Trophoblast cell (in vitro differentiated cells and primary cell): ENCODE results near the gene MEF2D.

Experiments used
- DNase-seq, 2 donors: peaks; one replicate each; pipeline ENCODE4 v3.0.0-alpha.2; 2016
- H2AFZ ChIP-seq: 2 replicates; pipeline ENCODE4 v1.6.1; 2013; ENCODE audit warnings: low read length, moderate library complexity, mild to moderate bottlenecking; ENCODE audit not compliant: insufficient read depth, poor library complexity
- H2AK5ac ChIP-seq: 2 replicates; pipeline ENCODE4 v1.6.1; 2013; ENCODE audit warnings: mild to moderate bottlenecking, low read length
- H2BK120ac ChIP-seq: 2 replicates; pipeline ENCODE4 v1.6.1; 2013; ENCODE audit warnings: low read length, mild to moderate bottlenecking, moderate library complexity; ENCODE audit not compliant: insufficient read depth, poor library complexity
- H2BK12ac ChIP-seq: 2 replicates; pipeline ENCODE4 v1.6.1; 2013; ENCODE audit warnings: mild to moderate bottlenecking, low read length, moderate library complexity
- H2BK5ac ChIP-seq: 2 replicates; pipeline ENCODE4 v1.6.1; 2013; ENCODE audit warnings: low read length, low read depth, moderate library complexity, mild to moderate bottlenecking; ENCODE audit not compliant: poor library complexity
- H3K14ac ChIP-seq: 2 replicates; pipeline ENCODE4 v1.6.1; 2013; ENCODE audit warnings: mild to moderate bottlenecking, low read length
- H3K18ac ChIP-seq: 2 replicates; pipeline ENCODE4 v1.6.1; 2013; ENCODE audit warnings: mild to moderate bottlenecking, low read length
- H3K23ac ChIP-seq: 2 replicates; pipeline ENCODE4 v1.6.1; 2013; ENCODE audit warnings: low read length
- H3K27ac ChIP-seq: 2 replicates; pipeline ENCODE4 v1.5.1; 2013; ENCODE audit warnings: low read depth, mild to moderate bottlenecking, inconsistent platforms, low read length, moderate library complexity
- H3K27me3 ChIP-seq: 2 replicates; pipeline ENCODE4 v1.6.1; 2013; ENCODE audit warnings: inconsistent platforms, mild to moderate bottlenecking, low read length, moderate library complexity; ENCODE audit not compliant: insufficient read depth
- H3K36me3 ChIP-seq, 2 experiments: 1 replicate in 1 of 2; 2 replicates in 1 of 2; pipeline ENCODE4 v1.6.1; 2013; ENCODE audit warnings: low read length in 2 of 2, mild to moderate bottlenecking in 2 of 2, moderate library complexity in 1 of 2; ENCODE audit not compliant: insufficient read depth in 2 of 2, control insufficient read depth in 1 of 2
- H3K4ac ChIP-seq: 2 replicates; pipeline ENCODE4 v1.6.1; 2013; ENCODE audit warnings: low read depth, mild to moderate bottlenecking, low read length, moderate library complexity
- H3K4me1 ChIP-seq, 2 experiments: 1 replicate in 1 of 2; 2 replicates in 1 of 2; pipeline ENCODE4 v1.6.1; 2013; ENCODE audit warnings: low read length in 2 of 2, mild to moderate bottlenecking in 2 of 2, moderate library complexity in 1 of 2; ENCODE audit not compliant: insufficient read depth in 2 of 2, control insufficient read depth in 1 of 2
- H3K4me2 ChIP-seq: 2 replicates; pipeline ENCODE4 v1.6.1; 2013; ENCODE audit warnings: inconsistent platforms, mild to moderate bottlenecking, low read length, moderate library complexity
- H3K4me3 ChIP-seq: 2 replicates; pipeline ENCODE4 v1.5.1; 2013; ENCODE audit warnings: mild to moderate bottlenecking, low read depth, low read length, inconsistent platforms
- H3K79me1 ChIP-seq: one replicate; pipeline ENCODE4 v1.6.1; 2013; ENCODE audit warnings: low read length
- H3K79me2 ChIP-seq: 2 replicates; pipeline ENCODE4 v1.6.1; 2013; ENCODE audit warnings: low read length, mild to moderate bottlenecking; ENCODE audit not compliant: control insufficient read depth, insufficient read depth, poor library complexity
- H3K9ac ChIP-seq: 2 replicates; pipeline ENCODE4 v1.6.1; 2013; ENCODE audit warnings: mild to moderate bottlenecking, low read length
- H3K9me3 ChIP-seq: 2 replicates; pipeline ENCODE4 v1.6.1; 2013; ENCODE audit warnings: low read depth, mild to moderate bottlenecking, control low read depth, inconsistent platforms, low read length; ENCODE audit not compliant: insufficient read depth
- H4K12ac ChIP-seq: 2 replicates; pipeline ENCODE4 v1.6.1; 2013; ENCODE audit warnings: low read depth, mild to moderate bottlenecking, low read length, moderate library complexity
- H4K8ac ChIP-seq: 2 replicates; pipeline ENCODE4 v1.6.1; 2013; ENCODE audit warnings: low read depth, mild to moderate bottlenecking, low read length, moderate library complexity
- H4K91ac ChIP-seq: one replicate; pipeline ENCODE4 v1.6.1; 2013; ENCODE audit warnings: low read depth, mild to moderate bottlenecking, low read length, moderate library complexity
- WGBS: extraction: QIAGEN DNeasy Blood & Tissue Kit; methylation state at CpG from one replicate; pipeline ENCODE4 v1.1.7; 2013; ENCODE audit warnings: missing lambda C conversion rate; ENCODE audit not compliant: insufficient read length, insufficient coverage; ENCODE audit errors: extremely low coverage; 5-methylcytosine and 5-hydroxymethylcytosine counted together

The MEF2D gene

DNA sequence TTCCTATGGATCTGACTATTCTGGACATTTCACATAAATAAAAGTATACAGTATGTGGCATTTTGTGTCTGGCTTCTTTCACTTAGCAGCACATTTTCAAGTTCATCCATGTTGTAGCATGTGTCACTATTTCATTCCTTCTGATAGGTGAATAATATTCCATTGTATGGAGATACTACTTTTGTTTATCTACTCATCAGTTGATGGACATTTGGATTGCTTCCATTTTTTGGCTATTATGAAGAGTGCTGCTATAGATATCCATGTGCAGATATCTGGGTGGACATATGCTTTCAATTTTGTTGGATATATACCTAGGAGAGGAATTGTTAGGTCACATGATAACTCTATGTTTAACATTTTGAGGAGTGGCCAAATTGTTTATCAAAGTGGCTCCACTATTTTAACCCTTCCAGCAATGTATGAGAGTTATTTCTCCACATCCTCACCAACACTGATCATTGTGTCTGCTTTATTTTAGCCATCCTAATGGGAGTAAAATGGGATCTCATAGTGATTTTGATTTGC, 21.9 kb upstream of the MEF2D start:
- H3K18ac ChIP-seq, result no peak overlapping the region
- H3K4ac ChIP-seq, result no peak overlapping the region
- H3K36me3 ChIP-seq, result peaks cover 11 to 18% of the 10 kb centered on the region in 2 experiments
- H2BK12ac ChIP-seq, result no peak overlapping the region
- no peaks in the 10 kb centered on the region for H3K79me1 ChIP-seq
- H3K27ac ChIP-seq, result no peak overlapping the region
- no peak overlapping the region for H4K8ac ChIP-seq
- DNase-seq, result no peak
- H2AK5ac ChIP-seq, result no peak overlapping the region
- H3K79me2 ChIP-seq, result no peaks in the 10 kb centered on the region
- H3K4me1 ChIP-seq, result no peaks in the 10 kb centered on the region
- no peak overlapping the region for H2BK5ac ChIP-seq
- H3K9ac ChIP-seq, result no peak overlapping the region
- no peak overlapping the region for H3K4me2 ChIP-seq
- no peaks in the 10 kb centered on the region for H3K27me3 ChIP-seq
- H3K9me3 ChIP-seq, result peaks cover 2% of the 10 kb centered on the region
- H3K4me3 ChIP-seq, result no peak overlapping the region
- no peak overlapping the region for H2BK120ac ChIP-seq
- no peak overlapping the region for H3K23ac ChIP-seq
- H4K91ac ChIP-seq, result no peak overlapping the region
- H3K14ac ChIP-seq, result no peak overlapping the region
- no peak overlapping the region for H2AFZ ChIP-seq
- no peak overlapping the region for H4K12ac ChIP-seq

DNA sequence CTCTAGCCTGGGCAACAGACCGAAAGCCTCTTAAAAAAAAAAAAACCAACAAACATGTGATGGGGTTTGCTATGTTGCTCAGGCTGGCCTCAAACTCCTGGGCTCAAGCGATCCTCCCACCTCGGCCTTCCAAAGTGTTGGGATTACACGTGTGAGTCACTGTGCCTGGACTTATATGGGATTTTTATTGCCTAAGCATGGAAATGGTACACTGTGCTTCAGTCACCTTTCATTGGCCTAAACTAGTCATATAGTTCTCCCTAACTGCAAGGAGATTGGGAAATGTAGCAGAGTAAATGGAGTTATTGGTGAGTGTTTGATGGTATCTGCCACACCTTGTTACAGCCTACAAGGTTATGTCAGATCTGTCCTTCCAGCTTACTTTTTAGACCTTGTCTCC, 17.2 kb upstream of the MEF2D start:
- no peaks in the 10 kb centered on the region for H3K27me3 ChIP-seq
- H3K4me3 ChIP-seq, result no peak overlapping the region
- H3K9ac ChIP-seq, result no peak overlapping the region
- H4K91ac ChIP-seq, result no peak overlapping the region
- no peaks in the 10 kb centered on the region for H3K36me3 ChIP-seq
- no peak overlapping the region for H3K14ac ChIP-seq
- H2AFZ ChIP-seq, result no peak overlapping the region
- no peak overlapping the region for H3K4me2 ChIP-seq
- H2BK5ac ChIP-seq, result no peak overlapping the region
- H2BK12ac ChIP-seq, result no peak overlapping the region
- H4K8ac ChIP-seq, result no peak overlapping the region
- H4K12ac ChIP-seq, result no peak overlapping the region
- no peak overlapping the region for H2AK5ac ChIP-seq
- H3K4ac ChIP-seq, result no peak overlapping the region
- WGBS, result no CpG with 5 or more reads among the region's 4 CpGs
- no peaks in the 10 kb centered on the region for H3K4me1 ChIP-seq
- no peak for DNase-seq
- no peak overlapping the region for H3K18ac ChIP-seq
- H3K23ac ChIP-seq, result no peak overlapping the region
- no peaks in the 10 kb centered on the region for H3K79me1 ChIP-seq
- no peak overlapping the region for H3K27ac ChIP-seq
- H3K79me2 ChIP-seq, result no peaks in the 10 kb centered on the region
- H3K9me3 ChIP-seq, result no peaks in the 10 kb centered on the region
- H2BK120ac ChIP-seq, result no peak overlapping the region

GRCh38 chr1:156516821-156517220, 16.2 kb upstream of the MEF2D start:
- no CpG with 5 or more reads among the region's 4 CpGs for WGBS
- DNase-seq, result no peak
- Histone ChIP-seq H3K23ac (no peak overlapping the region), H3K18ac (no peak overlapping the region), H4K8ac (no peak overlapping the region), H2BK12ac (no peak overlapping the region), H3K27ac (no peak overlapping the region), H3K4me3 (no peak overlapping the region), H3K36me3 (no peaks in the 10 kb centered on the region), H3K4me1 (no peaks in the 10 kb centered on the region), H3K4ac (no peak overlapping the region), H3K9me3 (no peaks in the 10 kb centered on the region), H3K27me3 (peaks cover 2% of the 10 kb centered on the region), H3K9ac (no peak overlapping the region), H2BK5ac (no peak overlapping the region), H3K4me2 (no peak overlapping the region), H4K12ac (no peak overlapping the region), H3K79me2 (no peaks in the 10 kb centered on the region), H2BK120ac (no peak overlapping the region), H3K79me1 (no peaks in the 10 kb centered on the region), H2AFZ (no peak overlapping the region), H2AK5ac (no peak overlapping the region), H3K14ac (no peak overlapping the region), H4K91ac (no peak overlapping the region)

- DNase-seq, result no peak
- Histone ChIP-seq H3K4me3 (no peak overlapping the region), H3K79me1 (no peaks in the 10 kb centered on the region), H3K9ac (no peak overlapping the region), H3K36me3 (no peaks in the 10 kb centered on the region), H3K4me1 (no peaks in the 10 kb centered on the region), H3K4ac (no peak overlapping the region), H2AK5ac (no peak overlapping the region), H3K18ac (no peak overlapping the region), H2BK120ac (no peak overlapping the region), H3K9me3 (no peaks in the 10 kb centered on the region), H3K4me2 (no peak overlapping the region), H3K27ac (no peak overlapping the region), H4K12ac (no peak overlapping the region), H3K27me3 (peaks cover 2% of the 10 kb centered on the region), H4K8ac (no peak overlapping the region), H3K23ac (no peak overlapping the region), H3K14ac (no peak overlapping the region), H3K79me2 (no peaks in the 10 kb centered on the region), H2BK5ac (no peak overlapping the region), H2AFZ (no peak overlapping the region), H4K91ac (no peak overlapping the region), H2BK12ac (no peak overlapping the region)
- no CpG with 5 or more reads among the region's 2 CpGs for WGBS
Measured at GRCh38 chr1:156515956-156516355, 15.4 kb upstream of the MEF2D start.
